ENCODE results near the gene IFNA17. TPM values are rescaled to one million over a fixed set of nuclear protein-coding genes. Genes with fewer than 3 reads are reported as not detected.

IFNA17 gene
- total RNA-seq, 4 donors from 2014 or later: not detected

DNA sequence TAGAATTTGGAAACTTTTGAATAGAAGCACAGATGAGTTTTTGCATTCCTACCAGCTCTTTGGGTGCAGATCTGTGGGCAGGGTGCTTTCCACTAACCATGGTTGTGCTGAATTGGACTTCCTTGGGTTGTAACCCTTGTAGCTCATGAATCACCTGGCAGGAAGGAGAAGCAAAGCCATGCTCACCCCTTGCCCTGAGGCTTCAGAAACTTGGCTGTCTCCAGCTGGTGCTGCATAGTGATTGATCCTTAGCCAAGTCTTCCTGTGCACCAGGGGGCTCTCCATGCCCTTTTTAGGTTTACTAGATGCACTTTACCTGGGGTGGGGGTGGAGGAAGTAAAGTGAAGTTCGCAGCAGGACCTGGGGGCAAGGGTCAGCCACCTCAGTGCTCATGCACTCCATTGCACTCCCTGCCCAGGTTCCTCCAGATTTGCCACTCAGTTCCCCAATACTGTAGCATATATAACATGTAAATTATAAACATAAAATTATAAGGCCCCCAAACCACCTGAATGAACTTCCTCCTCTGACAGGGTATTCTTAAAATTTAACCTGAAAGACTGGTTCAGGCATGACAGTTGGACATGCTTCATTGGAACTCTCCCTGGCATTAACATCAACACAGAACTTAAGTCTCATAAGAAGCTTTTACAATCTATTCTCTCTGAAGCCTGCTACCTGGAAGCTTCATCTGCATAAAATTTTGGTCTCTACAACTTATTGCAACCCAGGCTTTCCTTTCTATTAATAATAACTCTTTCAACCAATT lies 37.6 kb upstream of the IFNA17 start:
- Histone ChIP-seq H3K4me3 (no peak overlapping the region), H3K9me3 (no peaks in the 10 kb centered on the region), H3K36me3 (no peaks in the 10 kb centered on the region), H3K4me1 (peaks cover 0 to 16% (median 0%) of the 10 kb centered on the region in 4 donors), H3K27ac (replicated peaks in 1 of 4) (no peak overlapping the region), H3K27me3 (no peaks in the 10 kb centered on the region)
- intact Hi-C loops (cut with DNase I): no loop called here
- TF ChIP-seq EP300 (IDR thresholded peaks at IDR 0.05) (no peak), POLR2AphosphoS5 (IDR thresholded peaks at IDR 0.05) (no peak), POLR2A (IDR thresholded peaks at IDR 0.05; ENCODE audit: low read depth) (no peak), CTCF (IDR thresholded peaks at IDR 0.05) (no peak)
- WGBS: 29% methylated on average over 1 of the region's 1 CpG
- no peak for DNase-seq (ENCODE audit: extremely low spot score)

GRCh38 chr9:21255538-21256212 lies 27.7 kb upstream of the IFNA17 start:
- DNase-seq (ENCODE audit: extremely low spot score): no peak
- Histone ChIP-seq H3K4me1 (peaks cover 0 to 7% (median 5%) of the 10 kb centered on the region in 4 donors), H3K9me3 (no peaks in the 10 kb centered on the region), H3K36me3 (no peaks in the 10 kb centered on the region), H3K27me3 (peaks cover 0 to 6% (median 0%) of the 10 kb centered on the region in 4 donors), H3K27ac (replicated peaks in 1 of 4) (no peak overlapping the region), H3K4me3 (no peak overlapping the region)
- 67% methylated on average over 5 of the region's 5 CpGs for WGBS
- TF ChIP-seq POLR2AphosphoS5 (IDR thresholded peaks at IDR 0.05) (no peak), POLR2A (IDR thresholded peaks at IDR 0.05; ENCODE audit: low read depth) (no peak), EP300 (IDR thresholded peaks at IDR 0.05) (no peak), CTCF (IDR thresholded peaks at IDR 0.05) (no peak)
- intact Hi-C loops (cut with DNase I): no loop called here

DNA sequence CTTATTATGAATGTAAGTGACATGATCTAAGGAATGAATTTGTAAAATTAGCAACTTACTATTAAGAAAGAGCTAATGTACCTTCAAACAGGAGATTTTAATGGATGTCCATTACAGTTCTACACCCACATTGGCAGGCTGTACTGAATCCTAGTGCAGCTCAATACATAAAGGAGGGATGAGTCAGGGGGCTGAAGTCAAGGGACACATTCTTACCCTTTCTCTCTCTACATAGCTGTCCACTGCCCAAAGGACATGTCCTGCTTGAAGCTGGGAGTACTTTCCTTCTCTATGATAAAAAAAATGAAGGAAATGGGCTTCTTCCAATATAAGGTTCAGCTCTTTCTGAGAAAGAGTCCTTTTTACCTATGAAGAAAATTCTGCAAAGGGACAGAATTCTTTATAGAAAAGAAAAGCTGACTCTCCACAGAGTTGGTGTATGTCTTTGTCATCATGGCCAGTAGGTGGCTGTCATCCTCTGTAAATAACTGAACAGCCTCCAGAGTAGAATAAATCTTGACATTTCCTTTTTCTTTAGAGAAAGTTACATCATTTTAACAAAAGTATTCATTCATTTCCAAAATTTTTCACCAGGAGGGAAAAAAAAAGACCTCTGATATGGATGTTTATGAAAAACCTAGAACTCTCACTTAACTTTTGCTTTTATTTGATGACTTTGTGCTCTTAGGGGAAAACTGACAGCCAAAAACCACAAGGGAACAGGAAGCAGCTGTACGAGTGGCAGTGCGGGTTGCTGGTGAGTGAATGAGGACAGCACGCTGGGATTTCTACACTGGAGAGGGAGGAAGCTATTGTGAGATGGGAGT lies 24.9 kb upstream of the IFNA17 start:
- DNase-seq (ENCODE audit: extremely low spot score): no peak

GRCh38 chr9:21251638-21252037 lies 23.6 kb upstream of the IFNA17 start:
- H3K36me3 ChIP-seq: no peaks in the 10 kb centered on the region
- peaks cover 0 to 7% (median 5%) of the 10 kb centered on the region in 4 donors for H3K4me1 ChIP-seq
- H3K9me3 ChIP-seq: no peaks in the 10 kb centered on the region
- TF ChIP-seq POLR2AphosphoS5 (IDR thresholded peaks at IDR 0.05) (no peak), CTCF (IDR thresholded peaks at IDR 0.05) (no peak), EP300 (IDR thresholded peaks at IDR 0.05) (no peak), POLR2A (IDR thresholded peaks at IDR 0.05; ENCODE audit: low read depth) (no peak)
- no peak overlapping the region for H3K27ac ChIP-seq (replicated peaks in 1 of 4)
- WGBS: 68% methylated on average over 4 of the region's 4 CpGs
- no peak overlapping the region for H3K4me3 ChIP-seq
- intact Hi-C loops (cut with DNase I): no loop called here
- H3K27me3 ChIP-seq: peaks cover 0 to 4% (median 0%) of the 10 kb centered on the region in 4 donors
- DNase-seq (ENCODE audit: extremely low spot score): no peak

More for the DNA sequence above, 24.9 kb upstream of the IFNA17 start:
- WGBS: 0% methylated on average over 3 of the region's 3 CpGs
- Histone ChIP-seq H3K4me3 (no peak overlapping the region), H3K9me3 (no peaks in the 10 kb centered on the region), H3K4me1 (peaks cover 0 to 7% (median 5%) of the 10 kb centered on the region in 4 donors), H3K27ac (replicated peaks in 1 of 4) (no peak overlapping the region), H3K27me3 (peaks cover 0 to 6% (median 0%) of the 10 kb centered on the region in 4 donors), H3K36me3 (no peaks in the 10 kb centered on the region)
- intact Hi-C loops (cut with DNase I): no loop called here
- TF ChIP-seq EP300 (IDR thresholded peaks at IDR 0.05) (no peak), CTCF (IDR thresholded peaks at IDR 0.05) (peak; percentile 21 to 42 (median 36))
